Mucosa of rectum (tissue), 2 donors: ENCODE results near the gene ZCCHC14.
"Not testable (repeated sequence)": the region's sequence is repeated elsewhere in the genome, so short reads cannot be mapped to it uniquely, and the experiment has no call there.

Experiments used
- H3K27ac ChIP-seq, 2 donors: one replicate each; pipeline ENCODE4 v1.7.0; 2013; ENCODE audit warnings: inconsistent platforms in 2 of 2, low read depth in 2 of 2, low read length in 2 of 2
- H3K27me3 ChIP-seq, 2 donors: one replicate each; pipeline ENCODE4 v1.7.0; 2013; ENCODE audit warnings: low read length in 2 of 2; ENCODE audit not compliant: control insufficient read depth in 2 of 2, insufficient read depth in 2 of 2
- H3K36me3 ChIP-seq, 2 donors: one replicate each; pipeline ENCODE4 v1.7.0; 2013; ENCODE audit warnings: low read length in 2 of 2; ENCODE audit not compliant: control insufficient read depth in 2 of 2, insufficient read depth in 2 of 2
- H3K4me1 ChIP-seq, 2 donors: one replicate each; pipeline ENCODE4 v1.7.0; 2013; ENCODE audit warnings: low read length in 2 of 2, mild to moderate bottlenecking in 1 of 2; ENCODE audit not compliant: control insufficient read depth in 2 of 2, insufficient read depth in 2 of 2
- H3K4me3 ChIP-seq, 2 donors: one replicate each; pipeline ENCODE4 v1.7.0; 2013; ENCODE audit warnings: low read length in 2 of 2
- H3K9ac ChIP-seq, 2 donors: one replicate each; pipeline ENCODE4 v1.7.0; 2013; ENCODE audit warnings: low read length in 2 of 2, low read depth in 1 of 2, mild to moderate bottlenecking in 1 of 2
- H3K9me3 ChIP-seq, 2 donors: one replicate each; pipeline ENCODE4 v1.7.0; 2013; ENCODE audit warnings: low read length in 2 of 2; ENCODE audit not compliant: control insufficient read depth in 2 of 2
- donor health status: healthy.
- donor health status: Normal muscosa, but diverticular disease.

The ZCCHC14 gene

DNA sequence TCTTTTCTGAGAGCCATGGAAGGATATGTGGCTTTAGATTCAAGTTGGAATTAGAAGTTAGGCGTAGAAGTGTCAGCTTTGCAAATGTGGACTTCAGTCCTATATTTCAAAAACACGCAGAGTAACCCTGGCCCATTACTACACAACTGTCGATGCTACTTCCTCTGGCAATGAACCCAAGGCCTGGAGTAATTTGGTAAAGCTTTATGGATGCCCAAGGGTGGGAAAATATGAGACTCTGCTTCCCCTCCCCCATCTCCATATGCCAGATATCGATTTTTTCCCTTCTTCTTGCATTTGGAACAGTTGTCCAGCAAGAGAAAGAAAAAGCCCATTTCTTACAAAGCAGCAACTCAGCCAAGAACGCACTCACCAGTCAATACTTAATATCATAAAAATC, 103.6 kb downstream of the ZCCHC14 start:
- H3K9ac ChIP-seq: peak overlapping the region in 1 of 2 donors; percentile 8
- H3K4me3 ChIP-seq: no peak overlapping the region
- no peaks in the 10 kb centered on the region for H3K9me3 ChIP-seq
- H3K4me1 ChIP-seq: peaks cover 37 to 41% of the 10 kb centered on the region in 2 donors
- H3K36me3 ChIP-seq: no peaks in the 10 kb centered on the region
- H3K27ac ChIP-seq: peak overlapping the region; percentile 0 to 99
- H3K27me3 ChIP-seq: no peaks in the 10 kb centered on the region

DNA sequence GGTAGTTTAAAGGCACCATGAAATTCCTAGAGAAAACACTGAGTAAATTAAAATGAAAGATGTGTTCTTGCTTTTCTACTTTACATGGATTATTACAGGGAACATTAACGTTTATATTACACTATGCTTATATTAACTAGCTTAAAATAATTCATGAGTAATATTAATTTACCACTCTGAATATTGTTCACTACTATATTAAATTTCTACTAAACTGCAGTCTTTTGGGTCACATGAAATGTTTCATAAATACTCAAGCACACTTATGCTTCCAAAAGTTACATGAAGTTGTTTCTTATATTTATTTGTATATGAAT, 104.0 kb downstream of the ZCCHC14 start:
- Histone ChIP-seq H3K4me1 (peaks cover 32 to 40% of the 10 kb centered on the region in 2 donors), H3K4me3 (peak overlapping the region; percentile 1 to 71), H3K36me3 (no peaks in the 10 kb centered on the region), H3K9ac (peak overlapping the region; percentile 65 to 66), H3K27ac (peak overlapping the region; percentile 98 to 99), H3K27me3 (no peaks in the 10 kb centered on the region), H3K9me3 (no peaks in the 10 kb centered on the region)

- Histone ChIP-seq H3K36me3 (no peaks in the 10 kb centered on the region), H3K27me3 (no peaks in the 10 kb centered on the region), H3K4me1 (peaks cover 26 to 34% of the 10 kb centered on the region in 2 donors), H3K9me3 (no peaks in the 10 kb centered on the region), H3K27ac (peak overlapping the region; percentile 98 to 99), H3K9ac (peak overlapping the region; percentile 65 to 74), H3K4me3 (peak overlapping the region; percentile 58 to 71)
Observed at GRCh38 chr16:87387942-87388817, 104.6 kb downstream of the ZCCHC14 start.

DNA sequence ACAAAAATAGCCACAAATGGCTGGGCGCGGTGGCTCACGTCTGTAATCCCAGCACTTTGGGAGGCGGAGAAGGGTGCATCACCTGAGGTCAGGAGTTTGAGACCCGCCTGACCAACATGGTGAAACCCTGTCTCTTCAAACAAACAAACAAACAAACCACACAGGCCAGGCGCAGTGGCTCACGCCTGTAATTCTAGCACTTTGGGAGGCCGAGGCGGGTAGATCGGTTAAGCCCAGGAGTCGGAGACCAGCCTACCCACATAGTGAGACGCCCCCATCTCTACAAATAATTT, 108.0 kb downstream of the ZCCHC14 start:
- not testable (repeated sequence) for H3K9me3 ChIP-seq, H3K27me3 ChIP-seq, H3K36me3 ChIP-seq
- Histone ChIP-seq H3K4me1 (peaks cover 40 to 49% of the 10 kb centered on the region in 2 donors), H3K27ac (peak overlapping the region; percentile 92), H3K4me3 (peak overlapping the region in 1 of 2 donors; percentile 83), H3K9ac (peak overlapping the region; percentile 75 to 84)

DNA sequence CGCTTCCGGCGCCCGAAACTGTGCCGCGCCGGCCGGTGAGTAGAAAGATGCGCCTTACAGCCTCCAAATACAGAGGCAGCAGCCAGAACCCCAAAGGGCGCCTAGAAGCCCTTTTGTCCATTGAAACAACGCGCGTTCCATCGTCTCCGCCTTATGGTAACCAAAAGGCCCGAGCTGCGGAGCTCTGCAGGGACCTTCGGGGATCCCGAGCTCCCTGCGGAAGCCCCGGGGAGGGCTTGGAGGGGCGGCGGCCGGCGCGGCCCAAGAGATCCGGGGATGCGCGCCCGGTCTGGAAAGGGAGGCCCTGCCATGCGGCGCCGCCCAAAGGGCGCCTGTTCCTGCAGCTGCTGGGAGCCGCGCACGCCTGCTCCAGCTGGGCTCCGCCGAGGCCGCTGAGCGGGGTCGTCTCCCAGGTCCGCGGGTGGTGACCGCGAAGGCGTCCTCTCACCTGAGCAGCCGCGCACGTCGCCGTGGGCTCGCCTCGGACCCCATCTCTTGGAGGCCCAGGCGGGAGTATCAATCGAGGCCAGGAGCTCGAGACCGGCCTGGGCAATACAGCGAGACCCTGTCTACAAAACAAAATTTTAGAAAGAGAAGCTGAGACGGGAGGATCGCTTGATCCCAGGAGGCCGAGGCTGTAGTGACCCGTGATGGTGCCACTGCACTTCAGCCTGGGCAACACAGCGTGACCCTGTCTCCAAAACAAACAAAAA, 108.5 kb downstream of the ZCCHC14 start:
- H3K36me3 ChIP-seq: no peaks in the 10 kb centered on the region
- peaks cover 42 to 54% of the 10 kb centered on the region in 2 donors for H3K4me1 ChIP-seq
- peak overlapping the region; percentile 75 to 84 for H3K9ac ChIP-seq
- H3K4me3 ChIP-seq: peak overlapping the region; percentile 79 to 83
- H3K27me3 ChIP-seq: no peaks in the 10 kb centered on the region
- H3K9me3 ChIP-seq: no peaks in the 10 kb centered on the region
- H3K27ac ChIP-seq: peak overlapping the region; percentile 92

DNA sequence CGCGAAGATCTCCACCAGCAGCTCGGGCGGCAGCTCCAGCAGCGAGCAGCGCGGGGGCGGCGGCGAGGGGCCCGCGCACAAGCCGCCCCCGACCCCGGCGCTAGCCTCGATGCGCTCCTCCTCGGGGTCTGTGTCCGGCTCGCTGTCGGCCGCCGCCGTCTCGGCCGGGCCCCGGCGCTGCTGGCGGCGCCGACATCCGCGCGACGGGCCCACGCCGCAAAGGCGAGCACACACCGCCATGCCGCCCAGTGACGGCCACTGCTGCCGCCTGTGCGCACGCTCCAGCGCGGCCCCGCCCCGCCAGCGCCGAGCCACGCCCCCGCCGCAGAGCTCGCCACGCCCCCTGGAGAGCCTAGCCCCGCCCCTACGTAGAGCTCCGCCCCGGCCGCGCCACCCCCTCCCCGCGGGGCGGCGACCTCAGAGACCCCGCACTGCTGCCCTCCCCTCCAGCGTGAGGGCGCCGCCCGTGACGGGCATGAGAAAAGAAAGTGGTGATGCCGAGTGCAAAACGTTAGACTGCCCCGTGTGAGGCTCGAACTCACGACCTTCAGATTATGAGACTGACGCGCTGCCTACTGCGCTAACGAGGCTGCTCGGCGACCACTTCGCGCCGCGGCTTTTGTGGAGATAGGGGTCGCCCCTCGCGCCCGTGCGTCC, 109.2 kb downstream of the ZCCHC14 start, which contains the start of gene FBXO31:
Gene FBXO31, minus strand, starts transcription at position 272 of the 657 bp plus-strand sequence. Its CDS starts 32 bp downstream, at position 240.
- Histone ChIP-seq H3K9me3 (no peaks in the 10 kb centered on the region), H3K4me1 (peaks cover 45 to 57% of the 10 kb centered on the region in 2 donors), H3K27me3 (no peaks in the 10 kb centered on the region), H3K27ac (peak within 1 kb of the TSS; percentile 92), H3K4me3 (peak within 1 kb of the TSS; percentile 83 to 92), H3K36me3 (no peaks in the 10 kb centered on the region), H3K9ac (peak within 1 kb of the TSS; percentile 75 to 90)

DNA sequence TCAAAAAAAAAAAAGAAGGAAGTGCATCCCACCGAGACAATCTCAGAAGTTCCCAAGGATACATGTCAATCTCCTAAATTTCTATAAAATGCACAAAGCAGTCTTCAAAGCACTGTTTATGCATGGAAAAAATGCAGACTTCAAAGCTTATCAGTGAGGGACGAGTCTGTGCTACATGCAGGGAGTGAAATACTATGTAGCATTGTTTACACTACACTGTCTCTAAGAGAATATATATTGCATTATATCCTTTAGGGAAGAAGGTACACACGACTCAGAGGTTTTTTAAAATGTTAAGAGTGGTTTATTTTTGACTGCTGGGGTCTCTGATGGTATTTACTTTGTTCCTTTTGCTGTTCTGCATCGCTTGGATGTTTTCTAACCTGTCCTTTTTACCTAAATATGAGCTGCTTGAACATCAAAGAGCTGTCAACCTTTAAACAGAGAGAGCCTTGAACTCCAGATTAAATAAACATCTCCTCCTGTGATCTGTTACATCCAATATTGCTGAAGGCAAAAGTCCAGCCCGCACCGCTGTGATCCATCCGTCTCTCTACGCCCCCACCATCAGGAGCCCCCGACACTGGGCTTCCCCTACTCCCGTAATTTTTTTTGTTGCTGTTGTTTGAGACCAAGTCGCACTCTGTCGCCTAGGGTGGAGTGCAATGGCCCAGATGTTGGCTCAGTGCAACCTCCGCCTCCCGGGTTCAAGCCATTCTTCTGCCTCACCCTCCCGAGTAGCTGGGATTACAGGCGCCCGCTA, 110.6 kb downstream of the ZCCHC14 start:
- Histone ChIP-seq H3K9ac (peak overlapping the region; percentile 68 to 90), H3K9me3 (no peaks in the 10 kb centered on the region), H3K27ac (peak overlapping the region; percentile 92), H3K36me3 (no peaks in the 10 kb centered on the region), H3K4me1 (peaks cover 35 to 45% of the 10 kb centered on the region in 2 donors), H3K27me3 (no peaks in the 10 kb centered on the region), H3K4me3 (peak overlapping the region; percentile 83 to 92)

DNA sequence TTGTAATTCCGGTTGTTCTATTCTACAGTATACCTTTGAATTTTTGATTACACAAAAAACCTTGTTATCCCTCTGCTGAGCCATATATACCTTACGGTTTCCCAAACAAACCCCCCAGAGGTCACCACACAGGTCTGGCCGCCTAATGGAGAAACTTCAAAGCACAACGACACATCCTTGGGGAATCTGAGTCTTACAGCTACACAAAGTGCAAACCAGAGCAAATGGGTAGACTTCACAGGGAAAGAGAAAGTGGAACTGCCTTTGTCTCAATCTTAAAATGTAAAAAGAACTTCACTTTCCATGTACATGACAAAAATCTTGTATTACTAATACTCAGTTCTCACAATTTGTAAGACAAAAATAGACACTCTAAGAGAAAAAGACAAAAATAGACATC, 111.9 kb downstream of the ZCCHC14 start:
- no peaks in the 10 kb centered on the region for H3K9me3 ChIP-seq
- H3K4me3 ChIP-seq: peak overlapping the region in 1 of 2 donors; percentile 83
- peak overlapping the region in 1 of 2 donors; percentile 92 for H3K27ac ChIP-seq
- peaks cover 0 to 3% of the 10 kb centered on the region in 2 donors for H3K36me3 ChIP-seq
- H3K4me1 ChIP-seq: peaks cover 33 to 38% of the 10 kb centered on the region in 2 donors
- H3K9ac ChIP-seq: no peak overlapping the region
- no peaks in the 10 kb centered on the region for H3K27me3 ChIP-seq

- no peaks in the 10 kb centered on the region for H3K9me3 ChIP-seq
- no peak overlapping the region for H3K9ac ChIP-seq
- H3K27ac ChIP-seq: no peak overlapping the region
- peaks cover 35 to 38% of the 10 kb centered on the region in 2 donors for H3K4me1 ChIP-seq
- peak overlapping the region; percentile 8 to 41 for H3K4me3 ChIP-seq
- no peaks in the 10 kb centered on the region for H3K27me3 ChIP-seq
- H3K36me3 ChIP-seq: peaks cover 0 to 4% of the 10 kb centered on the region in 2 donors
Observed at GRCh38 chr16:87380403-87380802, 112.4 kb downstream of the ZCCHC14 start.
